MM.1S (cell line): Measurements from ENCODE around the gene RSPO3.
"Not testable (repeated sequence)": the region's sequence is repeated elsewhere in the genome, so short reads cannot be mapped to it uniquely, and the experiment has no call there.

ENCODE experiments used
- DNase-seq: peaks from one replicate; pipeline ENCODE4 v3.0.0-alpha.2; 2015
- H2AFZ ChIP-seq: fragments of 300-600 bp; sonication (generic); 2 replicates; pipeline ENCODE4 v1.6.0; 2016; ENCODE audit warnings: antibody characterized with exemption, low read length
- H3F3A ChIP-seq: fragments of 300-600 bp; sonication (generic); 2 replicates; pipeline ENCODE4 v1.6.1; 2016; ENCODE audit warnings: mild to moderate bottlenecking, antibody characterized with exemption, low read length, moderate library complexity, mixed read lengths; ENCODE audit not compliant: insufficient read depth
- H3K27ac ChIP-seq: fragments of 300-600 bp; sonication (generic); 2 replicates; pipeline ENCODE4 v1.5.1; 2016; ENCODE audit warnings: mild to moderate bottlenecking, low read length
- H3K27me3 ChIP-seq: fragments of 300-600 bp; sonication (generic); replicated peaks from 2 replicates; pipeline ENCODE4 v1.6.0; 2016; ENCODE audit warnings: low read length; ENCODE audit not compliant: insufficient read depth
- H3K36me3 ChIP-seq: fragments of 300-600 bp; sonication (generic); replicated peaks from 2 replicates; pipeline ENCODE4 v1.6.1; 2016; ENCODE audit warnings: mild to moderate bottlenecking, low read length, mixed read lengths; ENCODE audit not compliant: insufficient read depth
- H3K4me1 ChIP-seq: fragments of 300-600 bp; sonication (generic); 2 replicates; pipeline ENCODE4 v1.6.1; 2016; ENCODE audit warnings: low read length, mixed read lengths
- H3K4me2 ChIP-seq: fragments of 300-600 bp; sonication (generic); 2 replicates; pipeline ENCODE4 v1.6.0; 2016; ENCODE audit warnings: low read depth, low read length
- H3K4me3 ChIP-seq: fragments of 300-600 bp; sonication (generic); 2 replicates; pipeline ENCODE4 v1.5.1; 2016; ENCODE audit warnings: low read length, mixed read lengths
- H3K79me2 ChIP-seq: fragments of 300-600 bp; sonication (generic); 2 replicates; pipeline ENCODE4 v1.6.1; 2016; ENCODE audit warnings: mixed run types, low read length, mixed read lengths
- H3K9ac ChIP-seq: fragments of 300-600 bp; sonication (generic); 2 replicates; pipeline ENCODE4 v1.6.1; 2016; ENCODE audit warnings: low read length, mixed read lengths
- H3K9me2 ChIP-seq: fragments of 300-600 bp; sonication (generic); replicated peaks from 2 replicates; pipeline ENCODE4 v1.6.1; 2016; ENCODE audit warnings: mild to moderate bottlenecking, low read length, mixed read lengths; ENCODE audit not compliant: insufficient read depth
- H3K9me3 ChIP-seq: fragments of 300-600 bp; sonication (generic); replicated peaks from 2 replicates; pipeline ENCODE4 v1.6.1; 2016; ENCODE audit warnings: mild to moderate bottlenecking, low read length, mixed read lengths; ENCODE audit not compliant: insufficient read depth
- H4K20me1 ChIP-seq: fragments of 300-600 bp; sonication (generic); 2 replicates; pipeline ENCODE4 v1.6.1; 2016; ENCODE audit warnings: mild to moderate bottlenecking, low read length, moderate library complexity, mixed read lengths; ENCODE audit not compliant: insufficient read depth
- CTCF ChIP-seq: fragments of 300-600 bp; sonication (generic); IDR thresholded peaks from 2 replicates; pipeline ENCODE4 v1.5.1; 2016; ENCODE audit warnings: antibody characterized with exemption, low read length, mixed read lengths
- EZH2 ChIP-seq: fragments of 300-600 bp; sonication (generic); optimal IDR thresholded peaks from 2 replicates; pipeline ENCODE3; 2017; ENCODE audit warnings: low read depth, mild to moderate bottlenecking, antibody characterized with exemption, low read length, mixed read lengths
- EZH2phosphoT487 ChIP-seq: fragments of 300-600 bp; sonication (generic); IDR thresholded peaks from 2 replicates; pipeline ENCODE4 v1.6.1; 2018; ENCODE audit warnings: antibody characterized with exemption, low read length

The RSPO3 gene

GRCh38 chr6:127094791-127095190, 23.7 kb upstream of the RSPO3 start:
- Histone ChIP-seq H3K9me3 (no peaks in the 10 kb centered on the region), H4K20me1 (no peaks in the 10 kb centered on the region), H3F3A (no peaks in the 10 kb centered on the region), H3K36me3 (no peaks in the 10 kb centered on the region), H3K9ac (no peak overlapping the region), H3K4me1 (no peaks in the 10 kb centered on the region), H2AFZ (no peak overlapping the region), H3K9me2 (no peaks in the 10 kb centered on the region), H3K27me3 (no peaks in the 10 kb centered on the region), H3K4me3 (no peak overlapping the region), H3K27ac (no peak overlapping the region), H3K4me2 (no peak overlapping the region), H3K79me2 (no peaks in the 10 kb centered on the region)
- no peak for TF ChIP-seq EZH2phosphoT487
- TF ChIP-seq EZH2 = no peak
- TF ChIP-seq CTCF = no peak
- DNase-seq = no peak

GRCh38 chr6:127096167-127096566, 22.3 kb upstream of the RSPO3 start:
- H3K4me1 ChIP-seq = no peaks in the 10 kb centered on the region
- H3K4me2 ChIP-seq = no peak overlapping the region
- no peak overlapping the region for H3K4me3 ChIP-seq
- H3F3A ChIP-seq = no peaks in the 10 kb centered on the region
- no peak for TF ChIP-seq EZH2
- H2AFZ ChIP-seq = no peak overlapping the region
- H4K20me1 ChIP-seq = no peaks in the 10 kb centered on the region
- H3K27ac ChIP-seq = no peak overlapping the region
- H3K9ac ChIP-seq = no peak overlapping the region
- no peaks in the 10 kb centered on the region for H3K27me3 ChIP-seq
- H3K9me2 ChIP-seq = no peaks in the 10 kb centered on the region
- no peaks in the 10 kb centered on the region for H3K9me3 ChIP-seq
- H3K36me3 ChIP-seq = no peaks in the 10 kb centered on the region
- no peaks in the 10 kb centered on the region for H3K79me2 ChIP-seq
- no peak for DNase-seq

- H3K9me3 ChIP-seq, H3F3A ChIP-seq, H3K4me3 ChIP-seq, H3K27me3 ChIP-seq, H2AFZ ChIP-seq, H3K4me2 ChIP-seq, H3K79me2 ChIP-seq, H3K9me2 ChIP-seq, H3K36me3 ChIP-seq, H3K27ac ChIP-seq, H4K20me1 ChIP-seq, DNase-seq, H3K9ac ChIP-seq, H3K4me1 ChIP-seq: not testable (repeated sequence)
These were observed 21.0 kb upstream of the RSPO3 start for GRCh38 chr6:127097442-127097841.

GRCh38 chr6:127100510-127101140, 17.8 kb upstream of the RSPO3 start:
- Histone ChIP-seq H3K27ac (no peak overlapping the region), H3K9me2 (no peaks in the 10 kb centered on the region), H4K20me1 (no peaks in the 10 kb centered on the region), H3K4me2 (no peak overlapping the region), H3F3A (no peaks in the 10 kb centered on the region), H3K4me1 (no peaks in the 10 kb centered on the region), H3K27me3 (no peaks in the 10 kb centered on the region), H3K4me3 (no peak overlapping the region), H3K79me2 (no peaks in the 10 kb centered on the region), H3K9ac (no peak overlapping the region), H2AFZ (no peak overlapping the region), H3K36me3 (no peaks in the 10 kb centered on the region), H3K9me3 (no peaks in the 10 kb centered on the region)
- DNase-seq = no peak
- TF ChIP-seq EZH2 (no peak), CTCF (peak; percentile 24)
